GM12864 (cell line): Measurements from ENCODE around the gene SRP72.

ENCODE experiments used
- DNase-seq: peaks from one replicate; pipeline ENCODE4 v3.0.0-alpha.2; 2011; ENCODE audit warnings: low read depth
- H3K4me3 ChIP-seq: 2 replicates; pipeline ENCODE4 v1.5.1; 2011; ENCODE audit warnings: mild to moderate bottlenecking, low read depth, low read length, control low read depth
- TF ChIP-seq, protein P1 (sequence below): IDR thresholded peaks from 2 replicates; pipeline ENCODE4 v1.5.1; 2011; ENCODE audit warnings: low read depth, mild to moderate bottlenecking, moderate library complexity, low read length, control low read depth, inconsistent platforms; ENCODE audit errors: missing control alignments

The SRP72 gene

GRCh38 chr4:56433280-56433679, 34.1 kb upstream of the SRP72 start:
- H3K4me3 ChIP-seq = peak overlapping the region; percentile 93; the same call in 1 of the 2 replicates
- DNase-seq = no peak
- TF ChIP-seq, protein P1, sequence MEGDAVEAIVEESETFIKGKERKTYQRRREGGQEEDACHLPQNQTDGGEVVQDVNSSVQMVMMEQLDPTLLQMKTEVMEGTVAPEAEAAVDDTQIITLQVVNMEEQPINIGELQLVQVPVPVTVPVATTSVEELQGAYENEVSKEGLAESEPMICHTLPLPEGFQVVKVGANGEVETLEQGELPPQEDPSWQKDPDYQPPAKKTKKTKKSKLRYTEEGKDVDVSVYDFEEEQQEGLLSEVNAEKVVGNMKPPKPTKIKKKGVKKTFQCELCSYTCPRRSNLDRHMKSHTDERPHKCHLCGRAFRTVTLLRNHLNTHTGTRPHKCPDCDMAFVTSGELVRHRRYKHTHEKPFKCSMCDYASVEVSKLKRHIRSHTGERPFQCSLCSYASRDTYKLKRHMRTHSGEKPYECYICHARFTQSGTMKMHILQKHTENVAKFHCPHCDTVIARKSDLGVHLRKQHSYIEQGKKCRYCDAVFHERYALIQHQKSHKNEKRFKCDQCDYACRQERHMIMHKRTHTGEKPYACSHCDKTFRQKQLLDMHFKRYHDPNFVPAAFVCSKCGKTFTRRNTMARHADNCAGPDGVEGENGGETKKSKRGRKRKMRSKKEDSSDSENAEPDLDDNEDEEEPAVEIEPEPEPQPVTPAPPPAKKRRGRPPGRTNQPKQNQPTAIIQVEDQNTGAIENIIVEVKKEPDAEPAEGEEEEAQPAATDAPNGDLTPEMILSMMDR = no peak

- no peak for DNase-seq
- H3K4me3 ChIP-seq = peak overlapping the region; percentile 93
- TF ChIP-seq, protein P1 = no peak
Observed at GRCh38 chr4:56434599-56435139, 32.7 kb upstream of the SRP72 start.

DNA sequence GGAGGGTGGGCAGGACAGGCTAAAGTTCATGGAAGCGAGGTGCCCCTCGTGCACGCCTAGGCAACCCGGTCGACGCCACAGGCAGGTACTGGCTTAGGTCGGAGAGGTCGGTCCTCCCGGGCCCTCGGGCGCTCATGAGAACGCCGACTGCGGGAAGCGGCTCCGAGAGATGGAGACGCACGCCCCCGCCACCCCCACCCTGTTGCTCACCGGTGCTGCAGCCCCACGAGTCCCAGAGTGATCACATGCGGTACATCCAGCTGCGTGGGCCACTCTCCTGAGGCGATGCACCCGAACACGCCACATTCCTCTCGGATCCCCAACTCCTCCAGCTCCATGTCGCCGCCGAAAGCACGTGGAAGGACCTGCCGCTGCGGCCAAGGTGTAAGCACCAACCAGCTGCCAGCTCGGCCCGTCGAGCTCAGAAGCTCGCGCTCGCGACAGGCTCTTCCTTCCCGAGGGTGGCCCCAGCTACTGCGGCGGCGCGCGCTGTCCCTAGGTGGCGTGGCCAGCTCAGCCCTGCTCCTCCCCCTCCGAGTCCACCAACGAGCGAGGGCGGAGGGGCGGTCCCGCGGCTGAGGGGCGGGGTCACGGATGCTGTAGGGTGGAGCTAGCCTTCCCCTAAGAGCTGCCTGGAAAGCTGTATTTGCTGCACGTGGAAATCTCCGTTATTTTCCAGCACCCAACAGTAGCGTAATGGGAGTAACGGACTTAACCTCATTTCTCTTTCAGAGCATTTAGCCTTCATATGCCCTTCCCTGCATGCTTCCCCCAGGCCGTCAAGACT, 32.1 kb upstream of the SRP72 start, which contains the start of gene PPAT:
Gene PPAT (minus strand): TSS at position 476 of the 787 bp plus-strand sequence. CDS start 138 bp downstream, at position 338.
- TF ChIP-seq, protein P1 = no peak
- H3K4me3 ChIP-seq = peak within 1 kb of the TSS; percentile 93
- peak; percentile 88 for DNase-seq

DNA sequence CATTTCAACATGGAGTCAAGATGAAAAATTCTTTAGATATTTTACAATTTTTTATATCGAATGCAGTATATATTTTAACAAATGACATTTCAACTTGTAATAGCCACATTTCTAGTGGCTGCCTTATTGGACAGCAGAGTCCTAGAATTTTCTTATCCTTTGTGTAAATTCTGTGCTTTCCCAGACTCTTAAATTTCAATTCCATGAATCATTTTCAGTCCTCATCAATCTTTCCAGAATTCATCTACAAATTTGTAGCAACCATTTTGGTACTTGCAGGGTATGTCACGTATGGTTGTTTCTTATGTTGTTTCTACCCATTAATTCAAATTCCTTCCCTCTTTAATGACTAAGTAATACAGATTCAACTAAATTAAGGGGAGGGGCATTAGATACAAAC, 28.7 kb upstream of the SRP72 start:
- DNase-seq = no peak
- no peak overlapping the region; the same call in 1 of the 2 replicates for H3K4me3 ChIP-seq
- TF ChIP-seq, protein P1 = no peak

- no peak overlapping the region for H3K4me3 ChIP-seq
- DNase-seq = no peak
- TF ChIP-seq, protein P1 = no peak
Observed at GRCh38 chr4:56440983-56441382, 26.4 kb upstream of the SRP72 start.

DNA sequence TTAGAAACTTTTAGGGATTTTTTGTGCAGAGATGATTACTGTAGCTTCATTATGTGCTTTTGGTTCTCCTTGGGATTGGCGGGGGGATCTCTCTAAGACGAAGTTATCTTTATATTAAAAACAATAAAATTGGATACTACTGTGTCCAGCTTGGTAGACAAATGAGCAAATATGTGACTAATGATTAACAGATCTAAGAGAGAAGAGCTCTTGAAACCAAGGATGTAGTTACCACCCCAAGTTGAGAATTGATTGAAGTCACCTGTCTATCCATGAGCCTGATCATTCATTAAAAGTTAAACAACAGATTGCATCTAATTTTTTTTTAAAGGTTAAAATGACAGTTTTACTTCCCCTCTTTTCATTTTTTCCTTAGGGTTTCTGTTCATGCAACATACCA, 22.7 kb upstream of the SRP72 start:
- TF ChIP-seq, protein P1 = no peak
- no peak for DNase-seq

More for the DNA sequence above, 22.7 kb upstream of the SRP72 start:
- H3K4me3 ChIP-seq = no peak overlapping the region
